ENCODE measurements around the gene ADGRD1. TPM values are rescaled to one million over a fixed set of nuclear protein-coding genes. Genes with fewer than 3 reads are reported as not detected.

The ADGRD1 gene
- total and polyA plus RNA-seq, 4 donors: 2.1 to 97.6 (median 31.0) TPM

DNA sequence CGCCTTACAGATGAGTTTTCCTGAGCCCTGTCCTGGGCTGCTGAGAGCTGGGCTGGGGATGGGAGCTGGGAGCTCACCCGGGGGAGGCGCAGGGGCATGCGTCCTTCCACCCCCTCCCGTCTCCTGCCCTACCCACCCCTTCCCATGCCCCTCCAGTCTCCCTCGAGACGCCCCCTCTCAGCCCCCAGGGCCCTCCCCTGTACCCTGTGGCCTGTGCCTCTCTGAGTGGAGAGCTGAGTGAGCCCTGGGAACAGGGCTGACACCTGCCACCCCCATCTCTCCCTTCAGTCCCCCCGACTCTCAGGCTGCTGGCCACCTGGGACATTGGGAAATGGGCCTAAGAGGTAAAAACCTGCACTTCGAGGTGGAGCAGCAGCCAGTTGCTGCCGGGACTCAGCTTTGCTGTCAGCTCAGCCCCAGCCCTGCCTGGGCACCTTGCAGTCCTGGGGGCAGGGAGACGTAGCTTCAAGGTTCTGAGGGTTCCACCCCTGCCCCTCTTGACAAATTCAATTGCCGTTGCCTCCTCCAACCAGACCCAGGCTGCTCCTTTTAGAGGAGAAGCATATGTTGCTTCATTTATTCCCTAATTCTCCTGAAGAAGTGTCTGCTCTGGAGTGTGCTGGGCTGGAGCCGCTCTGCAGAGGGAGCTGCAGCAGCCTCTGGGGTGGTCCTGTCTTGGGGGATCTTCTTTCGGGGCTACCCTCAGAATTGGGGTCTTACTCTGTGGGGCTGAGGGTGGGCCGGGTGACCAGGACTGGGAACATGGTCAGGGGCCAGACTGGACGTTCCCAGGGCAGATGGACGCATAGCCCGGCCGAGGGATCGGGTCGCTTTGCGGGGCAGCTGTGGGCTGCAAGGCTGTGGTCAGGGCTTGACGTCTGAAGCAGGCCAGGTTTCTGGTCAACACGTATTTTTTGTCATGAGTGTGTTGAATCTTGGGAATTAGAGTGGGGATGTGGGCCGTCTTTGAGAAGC, 141.4 kb downstream of the ADGRD1 start:
- intact Hi-C loops (cut with DNase I): no loop called here
- no peak overlapping the region for H3K4me3 ChIP-seq (ENCODE audit: low read length in 2 of 2)
- no peak for ATAC-seq (ENCODE audit: low FRiP score)
- no peaks in the 10 kb centered on the region for H3K9me3 ChIP-seq (ENCODE audit: control insufficient read depth, low read length)
- no peaks in the 10 kb centered on the region for H3K27me3 ChIP-seq (ENCODE audit: control insufficient read depth in 1 of 2, insufficient read depth in 2 of 2, low read length in 1 of 2)
- no peak overlapping the region for H3K27ac ChIP-seq (ENCODE audit: low read depth in 1 of 2, low read length in 2 of 2)
- no peaks in the 10 kb centered on the region for H3K4me1 ChIP-seq (ENCODE audit: control insufficient read depth in 1 of 2, insufficient read depth in 2 of 2, low read length in 2 of 2)
- WGBS, 2 donors: 82 to 89% methylated on average over 25 of the region's 25 CpGs
- no peaks in the 10 kb centered on the region for H3K36me3 ChIP-seq (ENCODE audit: control insufficient read depth in 1 of 2, insufficient read depth in 2 of 2, low read length in 1 of 2)
- DNase-seq: peak in 1 of 2 donors; percentile 60

DNA sequence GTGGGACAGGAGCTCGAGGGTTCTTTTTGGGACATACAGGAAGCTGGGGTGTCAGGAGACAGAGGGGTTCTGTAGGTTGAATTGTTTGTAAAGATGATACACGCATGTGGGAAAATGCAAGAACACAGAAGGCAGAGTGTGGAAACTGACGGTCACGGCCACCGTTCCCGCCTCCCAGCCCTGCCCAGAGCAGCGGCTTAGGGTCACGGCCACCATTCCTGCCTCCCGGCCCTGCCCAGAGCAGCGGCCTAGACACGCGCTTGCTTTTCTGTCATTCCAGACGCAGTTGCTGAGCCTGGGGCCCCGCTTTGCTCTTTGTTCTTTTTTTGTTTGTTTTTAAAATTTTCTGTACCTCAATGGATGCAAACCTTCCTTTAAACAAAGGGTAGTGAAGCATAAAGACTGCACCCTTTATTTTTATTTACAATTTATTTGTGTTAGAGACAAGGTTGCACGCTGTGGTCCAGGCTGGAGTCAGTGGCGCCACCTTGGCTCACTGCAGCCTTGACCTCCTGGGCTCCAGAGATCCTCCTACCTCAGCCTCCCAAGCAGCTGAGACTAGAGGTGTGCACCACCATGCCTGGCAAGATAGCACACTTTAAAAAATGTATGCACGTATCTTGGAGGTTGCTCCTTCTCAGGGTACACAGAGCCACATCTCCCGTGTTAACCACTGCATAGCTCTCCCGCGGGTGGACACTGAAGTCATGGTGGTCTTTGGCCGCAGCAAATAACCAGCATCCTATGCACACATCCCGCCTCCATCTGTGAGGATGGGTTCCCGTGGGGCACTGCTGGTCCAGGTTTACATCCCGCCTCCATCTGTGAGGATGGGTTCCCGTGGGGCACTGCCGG, 142.3 kb downstream of the ADGRD1 start:
- ATAC-seq (ENCODE audit: low FRiP score): no peak
- H3K27ac ChIP-seq (ENCODE audit: low read depth in 1 of 2, low read length in 2 of 2): no peak overlapping the region

DNA sequence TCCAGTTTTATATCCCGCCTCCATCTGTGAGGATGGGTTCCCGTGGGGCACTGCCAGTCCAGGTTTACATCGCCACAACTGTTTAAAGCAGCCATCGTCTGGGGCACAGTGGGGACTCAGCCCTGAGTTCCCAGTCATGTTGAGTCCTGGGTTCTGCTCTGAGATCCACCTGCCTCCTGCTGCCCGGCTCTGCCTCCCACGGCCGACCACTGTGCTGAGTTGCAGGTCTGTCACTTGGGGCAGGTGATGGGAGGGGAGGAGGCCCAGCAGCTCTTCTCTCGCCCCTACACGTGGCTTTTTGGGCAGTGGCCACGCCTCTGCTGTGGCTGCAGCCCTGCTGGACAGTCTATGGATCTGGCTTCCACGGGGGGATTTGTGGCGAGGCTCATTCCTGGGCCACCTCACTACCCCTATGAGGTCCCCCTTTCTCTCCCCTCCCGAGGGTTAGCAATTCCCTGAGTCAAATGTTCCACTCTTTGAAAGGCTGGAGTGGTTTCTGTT, 143.0 kb downstream of the ADGRD1 start:
- no peaks in the 10 kb centered on the region for H3K9me3 ChIP-seq (ENCODE audit: control insufficient read depth, low read length)
- no peak overlapping the region for H3K27ac ChIP-seq (ENCODE audit: low read depth in 1 of 2, low read length in 2 of 2)
- no peaks in the 10 kb centered on the region for H3K36me3 ChIP-seq (ENCODE audit: control insufficient read depth in 1 of 2, insufficient read depth in 2 of 2, low read length in 1 of 2)

More for the DNA sequence above, 142.3 kb downstream of the ADGRD1 start:
- WGBS, 2 donors: 90 to 93% methylated on average over 26 of the region's 26 CpGs
- DNase-seq: peak in 1 of 2 donors; percentile 34
- H3K36me3 ChIP-seq (ENCODE audit: control insufficient read depth in 1 of 2, insufficient read depth in 2 of 2, low read length in 1 of 2): no peaks in the 10 kb centered on the region
- no peaks in the 10 kb centered on the region for H3K9me3 ChIP-seq (ENCODE audit: control insufficient read depth, low read length)
- H3K27me3 ChIP-seq (ENCODE audit: control insufficient read depth in 1 of 2, insufficient read depth in 2 of 2, low read length in 1 of 2): no peaks in the 10 kb centered on the region
- no peak overlapping the region for H3K4me3 ChIP-seq (ENCODE audit: low read length in 2 of 2)
- no peaks in the 10 kb centered on the region for H3K4me1 ChIP-seq (ENCODE audit: control insufficient read depth in 1 of 2, insufficient read depth in 2 of 2, low read length in 2 of 2)
- intact Hi-C loops (cut with DNase I): no loop called here

DNA sequence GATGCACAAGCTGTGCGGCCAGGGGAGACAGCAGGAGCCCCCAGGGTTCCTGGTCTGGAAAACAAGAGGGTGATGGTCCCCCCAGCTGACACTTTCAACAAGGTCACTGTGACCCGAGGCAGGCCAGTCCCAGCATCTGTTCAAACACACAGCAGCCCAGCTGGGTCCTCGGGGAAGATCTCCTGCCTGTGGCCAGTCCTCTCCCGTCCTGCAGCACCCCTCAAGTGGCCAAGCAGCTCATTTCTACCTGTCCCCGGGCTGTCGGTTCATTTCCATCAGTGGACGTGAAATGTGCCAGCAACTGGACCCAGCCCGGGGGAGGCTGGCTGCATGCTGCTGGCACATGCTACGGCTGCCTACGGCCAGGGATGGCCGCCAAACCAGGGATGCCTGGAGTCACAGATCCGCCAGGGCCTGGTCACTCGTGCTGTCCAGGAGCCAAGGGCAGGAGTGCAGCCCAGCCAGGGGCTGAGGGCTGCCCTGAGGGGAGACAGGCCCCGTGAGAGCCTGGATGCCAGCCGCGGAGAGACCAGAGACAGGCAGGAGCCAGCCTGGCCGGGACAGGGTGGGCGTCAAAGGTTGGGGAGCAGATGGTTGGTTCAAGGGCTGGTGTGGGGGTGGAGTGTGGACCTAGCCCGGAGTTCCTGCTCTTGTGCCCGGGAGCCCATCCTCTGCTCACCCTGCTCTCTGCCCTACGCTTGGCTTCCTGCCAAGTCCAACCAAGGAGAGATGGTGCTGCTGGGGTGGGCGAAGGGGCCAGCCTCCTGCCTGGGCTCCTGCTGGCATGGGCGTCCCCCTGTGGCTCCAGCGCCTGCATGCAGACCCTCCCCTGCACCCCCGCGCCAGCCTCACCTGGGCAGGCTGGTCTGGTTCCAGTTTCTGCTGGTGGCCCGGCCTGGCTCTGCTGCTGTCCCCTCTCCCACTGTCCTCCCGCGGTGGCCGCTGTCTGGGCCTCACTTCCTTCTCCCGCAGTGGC, 143.8 kb downstream of the ADGRD1 start:
- H3K36me3 ChIP-seq (ENCODE audit: control insufficient read depth in 1 of 2, insufficient read depth in 2 of 2, low read length in 1 of 2): no peaks in the 10 kb centered on the region
- no peak overlapping the region for H3K4me3 ChIP-seq (ENCODE audit: low read length in 2 of 2)
- no peak overlapping the region for H3K27ac ChIP-seq (ENCODE audit: low read depth in 1 of 2, low read length in 2 of 2)
- DNase-seq (peak in 1 of 2 donors; percentile 75), ATAC-seq (ENCODE audit: low FRiP score) (no peak)
- no peaks in the 10 kb centered on the region for H3K27me3 ChIP-seq (ENCODE audit: control insufficient read depth in 1 of 2, insufficient read depth in 2 of 2, low read length in 1 of 2)
- WGBS, 2 donors: 34 to 41% methylated on average over 31 of the region's 31 CpGs
- intact Hi-C loops (cut with DNase I): no loop called here
- H3K4me1 ChIP-seq (ENCODE audit: control insufficient read depth in 1 of 2, insufficient read depth in 2 of 2, low read length in 2 of 2): no peaks in the 10 kb centered on the region
- no peaks in the 10 kb centered on the region for H3K9me3 ChIP-seq (ENCODE audit: control insufficient read depth, low read length)

More for the DNA sequence above, 143.0 kb downstream of the ADGRD1 start:
- intact Hi-C loops (cut with DNase I): no loop called here
- Histone ChIP-seq H3K27me3 (ENCODE audit: control insufficient read depth in 1 of 2, insufficient read depth in 2 of 2, low read length in 1 of 2) (no peaks in the 10 kb centered on the region), H3K4me1 (ENCODE audit: control insufficient read depth in 1 of 2, insufficient read depth in 2 of 2, low read length in 2 of 2) (no peaks in the 10 kb centered on the region), H3K4me3 (ENCODE audit: low read length in 2 of 2) (no peak overlapping the region)
- ATAC-seq (ENCODE audit: low FRiP score) (no peak), DNase-seq (peak in 1 of 2 donors; percentile 20)
- 65 to 72% methylated on average over 13 of the region's 13 CpGs for WGBS, 2 donors

DNA sequence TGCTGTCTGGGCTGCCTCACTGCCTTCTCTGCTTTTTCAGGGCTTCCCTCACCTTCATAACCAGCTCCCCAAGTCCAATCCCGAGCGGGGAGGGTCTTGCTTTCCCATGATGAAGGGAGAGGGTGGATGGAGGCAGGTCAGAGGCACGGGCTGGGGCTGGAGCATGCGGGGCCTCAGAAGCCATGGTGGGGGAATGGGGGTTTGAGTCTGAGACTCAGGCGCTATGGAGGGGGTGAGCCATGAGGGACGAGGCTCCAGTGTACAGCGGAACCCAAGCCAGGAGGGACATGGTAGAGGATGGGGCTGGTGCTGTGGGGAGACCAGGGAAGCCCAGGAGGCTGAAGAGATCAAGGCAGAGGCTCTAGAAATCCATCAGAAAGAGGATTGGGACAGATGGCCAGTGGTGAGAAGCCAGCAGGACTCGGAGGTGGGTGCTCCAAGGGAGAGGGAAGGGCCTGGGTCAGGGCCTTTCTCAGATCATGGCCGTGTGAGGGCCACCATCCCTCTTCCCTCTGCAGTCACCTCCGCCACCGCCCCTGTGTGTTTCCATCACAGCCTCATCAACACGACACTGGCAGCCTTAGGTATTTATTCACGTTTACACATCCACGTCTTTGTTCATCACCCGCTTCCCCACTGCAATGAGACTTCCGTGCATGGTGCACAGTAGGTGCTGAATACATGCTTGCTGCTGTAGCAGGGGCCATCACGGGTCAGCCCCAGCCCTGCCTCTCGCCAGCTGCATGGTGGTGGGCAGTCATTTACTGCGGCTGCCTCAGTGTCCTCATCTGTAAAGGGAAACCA, 144.7 kb downstream of the ADGRD1 start:
- DNase-seq (peak in 1 of 2 donors; percentile 60), ATAC-seq (ENCODE audit: low FRiP score) (no peak)
- intact Hi-C loops (cut with DNase I): no loop called here
- Histone ChIP-seq H3K4me1 (ENCODE audit: control insufficient read depth in 1 of 2, insufficient read depth in 2 of 2, low read length in 2 of 2) (no peaks in the 10 kb centered on the region), H3K27ac (ENCODE audit: low read depth in 1 of 2, low read length in 2 of 2) (no peak overlapping the region), H3K9me3 (ENCODE audit: control insufficient read depth, low read length) (no peaks in the 10 kb centered on the region), H3K4me3 (ENCODE audit: low read length in 2 of 2) (no peak overlapping the region), H3K27me3 (ENCODE audit: control insufficient read depth in 1 of 2, insufficient read depth in 2 of 2, low read length in 1 of 2) (no peaks in the 10 kb centered on the region), H3K36me3 (ENCODE audit: control insufficient read depth in 1 of 2, insufficient read depth in 2 of 2, low read length in 1 of 2) (no peaks in the 10 kb centered on the region)
- 92% methylated on average over 19 of the region's 19 CpGs for WGBS, 2 donors

DNA sequence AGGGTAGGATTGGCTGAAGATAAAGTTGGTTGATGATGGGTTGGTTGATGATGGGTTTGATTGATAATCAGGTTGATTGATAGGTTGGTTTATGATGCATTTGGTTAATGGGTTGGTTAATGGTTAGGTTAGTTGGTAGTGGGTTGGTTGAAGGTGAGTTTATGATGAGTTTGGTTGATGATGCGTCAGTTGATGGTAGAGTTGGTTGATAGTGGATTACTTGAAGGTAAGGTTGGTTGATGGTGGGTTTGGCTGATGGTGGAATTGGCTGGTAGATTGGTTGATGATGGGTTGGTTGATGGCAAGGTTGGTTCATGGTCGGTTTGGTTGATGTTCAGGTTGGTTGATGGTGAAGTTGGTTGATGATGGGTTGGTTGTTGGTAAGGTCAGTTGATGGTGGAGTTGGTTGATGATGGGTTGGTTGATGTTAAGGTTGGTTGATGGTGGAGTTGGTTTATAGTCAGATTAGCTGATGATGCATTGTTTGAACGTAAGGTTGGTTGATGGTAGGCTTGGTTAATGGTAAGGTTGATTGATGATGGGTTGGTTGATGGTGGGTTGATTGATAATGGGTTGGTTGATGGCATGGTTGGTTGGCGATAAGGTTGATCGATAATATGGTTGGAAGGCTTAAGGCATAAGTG, 146.4 kb downstream of the ADGRD1 start:
- Histone ChIP-seq H3K9me3 (ENCODE audit: control insufficient read depth, low read length) (no peaks in the 10 kb centered on the region), H3K4me1 (ENCODE audit: control insufficient read depth in 1 of 2, insufficient read depth in 2 of 2, low read length in 2 of 2) (no peaks in the 10 kb centered on the region), H3K27ac (ENCODE audit: low read depth in 1 of 2, low read length in 2 of 2) (no peak overlapping the region), H3K27me3 (ENCODE audit: control insufficient read depth in 1 of 2, insufficient read depth in 2 of 2, low read length in 1 of 2) (no peaks in the 10 kb centered on the region), H3K4me3 (ENCODE audit: low read length in 2 of 2) (no peak overlapping the region), H3K36me3 (ENCODE audit: control insufficient read depth in 1 of 2, insufficient read depth in 2 of 2, low read length in 1 of 2) (no peaks in the 10 kb centered on the region)
- no peak for DNase-seq
- ATAC-seq (ENCODE audit: low FRiP score): no peak
- intact Hi-C loops (cut with DNase I): loop anchor here in 1 of 2 donors (10.0 kb wide), 1 partner anchor 905 kb away; no protein-coding TSS in a partner anchor
- WGBS, 2 donors: 95 to 96% methylated on average over 5 of the region's 5 CpGs

DNA sequence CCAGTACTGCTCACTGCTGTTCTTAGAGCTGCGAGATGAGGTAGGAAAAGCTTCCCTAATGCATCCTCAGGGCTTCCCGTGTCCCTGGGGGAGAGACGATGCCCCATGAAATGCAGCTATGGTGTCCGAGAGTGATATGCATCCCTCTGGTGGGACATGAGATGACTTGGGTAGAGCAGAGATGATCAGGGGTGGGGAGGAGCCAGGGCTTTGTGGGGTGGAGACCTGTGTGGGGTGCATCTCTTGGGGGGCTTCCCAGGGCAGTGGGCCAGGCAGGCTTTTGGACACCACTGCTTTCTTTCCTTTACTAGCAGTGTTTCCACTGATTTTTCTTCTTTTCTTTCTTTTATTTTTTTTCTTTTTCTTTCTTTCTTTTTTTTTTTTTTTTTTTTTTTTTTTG, 147.3 kb downstream of the ADGRD1 start:
- DNase-seq (peak in 1 of 2 donors; percentile 19), ATAC-seq (ENCODE audit: low FRiP score) (no peak)
- Histone ChIP-seq H3K27me3 (ENCODE audit: control insufficient read depth in 1 of 2, insufficient read depth in 2 of 2, low read length in 1 of 2) (no peaks in the 10 kb centered on the region), H3K27ac (ENCODE audit: low read depth in 1 of 2, low read length in 2 of 2) (no peak overlapping the region), H3K4me3 (ENCODE audit: low read length in 2 of 2) (no peak overlapping the region), H3K4me1 (ENCODE audit: control insufficient read depth in 1 of 2, insufficient read depth in 2 of 2, low read length in 2 of 2) (no peaks in the 10 kb centered on the region), H3K9me3 (ENCODE audit: control insufficient read depth, low read length) (no peaks in the 10 kb centered on the region), H3K36me3 (ENCODE audit: control insufficient read depth in 1 of 2, insufficient read depth in 2 of 2, low read length in 1 of 2) (no peaks in the 10 kb centered on the region)
- intact Hi-C loops (cut with DNase I): loop anchor here in 1 of 2 donors (10.0 kb wide), 1 partner anchor 904 kb away; no protein-coding TSS in a partner anchor
- 93% methylated on average over 4 of the region's 4 CpGs for WGBS, 2 donors

Measured in aorta (tissue), 5 donors.